Chondrocyte (in vitro differentiated cells): ENCODE measurements around the gene GARIN5A. TPM values are rescaled to one million over a fixed set of nuclear protein-coding genes. Genes with fewer than 3 reads are reported as not detected.

Source experiments
- DNase-seq: peaks from one replicate; pipeline ENCODE4 v3.0.0; 2021; ENCODE audit warnings: mixed read lengths, low spot score
- H3K27ac Mint-ChIP-seq: one replicate; pipeline ENCODE4 v1.8.0; 2021; ENCODE audit warnings: mild to moderate bottlenecking, moderate library complexity, mixed read lengths; ENCODE audit not compliant: unreplicated experiment
- H3K27me3 Mint-ChIP-seq: 2 replicates; pipeline ENCODE4 v1.8.0; 2021; ENCODE audit warnings: low read depth, mixed read lengths
- H3K36me3 Mint-ChIP-seq: 2 replicates; pipeline ENCODE4 v1.8.0; 2021; ENCODE audit warnings: low read depth, mixed read lengths
- H3K4me1 Mint-ChIP-seq: 2 replicates; pipeline ENCODE4 v1.8.0; 2021; ENCODE audit warnings: low read depth, mild to moderate bottlenecking, mixed read lengths
- H3K4me3 Mint-ChIP-seq: one replicate; pipeline ENCODE4 v1.8.0; 2021; ENCODE audit warnings: mild to moderate bottlenecking, moderate library complexity, mixed read lengths; ENCODE audit not compliant: unreplicated experiment
- H3K9me3 Mint-ChIP-seq: 2 replicates; pipeline ENCODE4 v1.8.0; 2021; ENCODE audit warnings: low read depth, mixed read lengths
- total RNA-seq: library from RNA; stranded (reverse); gene quantifications from 3 replicates; pipeline ENCODE4 v1.2.1, GENCODE V29; 2021
- TF ChIP-seq, protein P1 (sequence below): fragments of 200-600 bp; sonication (generic); IDR thresholded peaks from 2 replicates; pipeline ENCODE4 v1.5.0; 2021; ENCODE audit warnings: antibody characterized with exemption, mild to moderate bottlenecking, moderate library complexity

The GARIN5A gene
- total RNA-seq, 1 donor from 2014 or later: 1.9 TPM

DNA sequence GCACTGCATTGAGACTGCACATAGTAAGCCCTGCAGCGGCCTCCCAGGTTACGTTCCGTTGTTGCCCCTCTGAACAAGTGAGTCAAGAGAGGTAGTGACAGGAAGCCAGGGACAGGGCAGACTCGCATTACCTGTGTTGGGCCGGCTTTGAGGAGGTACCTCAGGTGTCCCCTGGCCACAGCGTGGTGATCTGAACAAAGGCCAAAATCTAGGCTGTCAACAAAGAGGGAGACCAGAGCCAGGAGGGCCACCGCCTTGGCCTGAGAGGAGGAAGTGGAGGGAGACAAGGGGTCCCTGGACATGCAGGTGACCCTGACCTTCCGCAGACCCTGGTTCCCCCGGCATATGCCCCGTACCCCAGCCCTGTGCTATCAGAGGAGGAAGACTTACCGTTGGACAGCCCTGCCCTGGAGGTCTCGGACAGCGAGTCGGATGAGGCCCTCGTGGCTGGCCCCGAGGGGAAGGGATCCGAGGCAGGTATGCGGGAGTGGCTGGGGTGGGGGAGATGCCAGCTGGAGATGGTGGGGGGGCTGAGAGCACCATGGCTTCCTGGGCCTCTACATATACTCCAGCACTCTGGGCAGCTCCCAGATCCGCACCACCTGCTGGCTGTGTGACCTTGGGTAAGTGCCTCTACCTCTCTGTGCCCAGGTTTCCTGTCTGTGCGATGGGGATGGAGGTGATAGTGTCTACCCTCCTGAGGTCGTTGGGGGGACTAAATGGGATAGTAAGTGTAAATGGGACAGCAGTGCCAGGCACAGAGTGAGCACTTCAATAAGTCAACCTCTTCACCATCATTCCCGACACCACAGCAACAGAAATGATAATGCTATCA is 53.2 kb downstream of the GARIN5A start:
- Mint-ChIP-seq H3K4me1 (peaks cover 4% of the 10 kb centered on the region), H3K4me3 (no peak overlapping the region), H3K27me3 (peaks cover 14% of the 10 kb centered on the region), H3K36me3 (no peaks in the 10 kb centered on the region), H3K9me3 (no peaks in the 10 kb centered on the region), H3K27ac (no peak overlapping the region)
- no peak for DNase-seq
- TF ChIP-seq, protein P1, sequence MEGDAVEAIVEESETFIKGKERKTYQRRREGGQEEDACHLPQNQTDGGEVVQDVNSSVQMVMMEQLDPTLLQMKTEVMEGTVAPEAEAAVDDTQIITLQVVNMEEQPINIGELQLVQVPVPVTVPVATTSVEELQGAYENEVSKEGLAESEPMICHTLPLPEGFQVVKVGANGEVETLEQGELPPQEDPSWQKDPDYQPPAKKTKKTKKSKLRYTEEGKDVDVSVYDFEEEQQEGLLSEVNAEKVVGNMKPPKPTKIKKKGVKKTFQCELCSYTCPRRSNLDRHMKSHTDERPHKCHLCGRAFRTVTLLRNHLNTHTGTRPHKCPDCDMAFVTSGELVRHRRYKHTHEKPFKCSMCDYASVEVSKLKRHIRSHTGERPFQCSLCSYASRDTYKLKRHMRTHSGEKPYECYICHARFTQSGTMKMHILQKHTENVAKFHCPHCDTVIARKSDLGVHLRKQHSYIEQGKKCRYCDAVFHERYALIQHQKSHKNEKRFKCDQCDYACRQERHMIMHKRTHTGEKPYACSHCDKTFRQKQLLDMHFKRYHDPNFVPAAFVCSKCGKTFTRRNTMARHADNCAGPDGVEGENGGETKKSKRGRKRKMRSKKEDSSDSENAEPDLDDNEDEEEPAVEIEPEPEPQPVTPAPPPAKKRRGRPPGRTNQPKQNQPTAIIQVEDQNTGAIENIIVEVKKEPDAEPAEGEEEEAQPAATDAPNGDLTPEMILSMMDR: no peak

DNA sequence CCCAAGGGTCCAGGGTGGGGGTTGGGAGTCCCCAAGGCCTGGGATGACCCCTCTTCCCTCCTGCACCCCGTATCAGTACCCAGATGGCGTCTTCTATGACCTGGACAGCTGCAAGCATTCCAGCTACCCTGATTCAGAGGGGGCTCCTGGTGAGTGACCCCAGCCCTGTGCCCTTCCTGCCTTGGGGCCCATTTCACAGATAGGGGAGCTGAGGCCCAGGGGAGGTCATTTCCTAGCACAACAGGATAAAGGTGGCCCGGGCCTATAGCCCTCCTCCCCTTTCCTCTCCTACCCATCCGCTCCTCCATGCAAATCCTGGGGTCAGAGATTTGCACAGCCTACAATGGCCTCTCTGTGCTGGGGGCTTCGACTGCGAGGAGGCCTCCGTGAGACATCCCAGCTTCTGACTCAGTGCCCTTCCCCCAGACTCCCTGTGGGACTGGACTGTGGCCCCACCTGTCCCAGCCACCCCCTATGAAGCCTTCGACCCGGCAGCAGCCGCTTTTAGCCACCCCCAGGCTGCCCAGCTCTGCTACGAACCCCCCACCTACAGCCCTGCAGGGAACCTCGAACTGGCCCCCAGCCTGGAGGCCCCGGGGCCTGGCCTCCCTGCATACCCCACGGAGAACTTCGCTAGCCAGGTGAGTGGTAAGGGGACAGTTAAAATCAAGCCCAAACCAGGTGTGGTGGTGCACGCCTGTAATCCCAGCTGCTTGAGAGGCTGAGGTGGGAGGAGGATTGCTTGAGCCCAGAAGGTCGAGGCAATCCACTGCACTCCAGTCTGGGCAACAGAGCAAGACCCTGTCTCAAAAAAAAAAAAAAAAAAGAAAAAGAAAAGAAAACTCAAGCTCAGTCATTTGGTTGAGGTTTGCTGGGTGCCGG is 54.0 kb downstream of the GARIN5A start:
- DNase-seq: no peak
- TF ChIP-seq, protein P1: no peak
- no peaks in the 10 kb centered on the region for H3K36me3 Mint-ChIP-seq
- peaks cover 4% of the 10 kb centered on the region for H3K4me1 Mint-ChIP-seq
- H3K9me3 Mint-ChIP-seq: no peaks in the 10 kb centered on the region
- no peak overlapping the region for H3K27ac Mint-ChIP-seq
- H3K4me3 Mint-ChIP-seq: no peak overlapping the region
- peaks cover 16% of the 10 kb centered on the region for H3K27me3 Mint-ChIP-seq

DNA sequence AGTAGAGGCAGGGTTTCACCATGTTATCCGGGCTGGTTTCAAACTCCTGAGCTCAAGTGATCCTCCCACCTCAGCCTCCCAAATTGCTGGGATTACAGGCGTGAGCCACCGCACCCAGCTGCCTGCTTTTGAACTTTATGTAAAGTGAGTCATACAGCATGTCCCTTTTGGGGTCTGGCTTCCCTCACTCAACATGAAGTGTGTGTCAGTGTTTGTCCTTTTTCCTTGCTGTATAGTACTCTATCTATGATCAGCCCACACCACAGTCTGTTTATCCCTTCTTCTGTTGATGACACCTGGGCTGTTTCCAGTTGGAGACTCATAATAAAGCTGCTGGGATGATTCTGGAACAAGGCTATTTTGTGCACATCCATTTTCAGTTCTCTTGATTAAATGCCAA is 55.8 kb downstream of the GARIN5A start:
- Mint-ChIP-seq H3K9me3 (no peaks in the 10 kb centered on the region), H3K4me3 (no peak overlapping the region), H3K36me3 (no peaks in the 10 kb centered on the region), H3K4me1 (peaks cover 4% of the 10 kb centered on the region), H3K27me3 (peaks cover 16% of the 10 kb centered on the region), H3K27ac (no peak overlapping the region)
- TF ChIP-seq, protein P1: no peak
- no peak for DNase-seq

DNA sequence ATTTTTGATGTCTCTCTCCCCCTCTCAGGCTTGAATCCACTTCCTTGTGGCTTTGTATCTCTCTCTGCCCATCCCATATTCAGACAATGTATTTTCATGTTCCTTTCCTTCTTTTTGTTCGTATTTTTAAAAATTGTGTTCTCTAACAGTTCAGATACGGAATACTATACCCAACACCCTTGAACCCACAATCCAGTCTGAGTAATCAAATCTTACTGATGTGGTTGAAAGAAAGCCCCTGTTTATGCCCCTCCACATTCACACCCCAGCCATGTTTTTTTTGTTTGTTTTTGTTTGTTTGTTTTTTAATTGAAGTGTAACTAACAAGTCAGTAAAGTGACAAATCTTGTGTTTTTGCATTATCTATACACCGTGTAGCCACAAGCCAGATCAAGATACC is 56.5 kb downstream of the GARIN5A start:
- Mint-ChIP-seq H3K36me3 (no peaks in the 10 kb centered on the region), H3K9me3 (no peaks in the 10 kb centered on the region), H3K27ac (no peak overlapping the region), H3K4me3 (no peak overlapping the region), H3K27me3 (peaks cover 16% of the 10 kb centered on the region), H3K4me1 (peaks cover 4% of the 10 kb centered on the region)
- TF ChIP-seq, protein P1: no peak
- no peak for DNase-seq

DNA sequence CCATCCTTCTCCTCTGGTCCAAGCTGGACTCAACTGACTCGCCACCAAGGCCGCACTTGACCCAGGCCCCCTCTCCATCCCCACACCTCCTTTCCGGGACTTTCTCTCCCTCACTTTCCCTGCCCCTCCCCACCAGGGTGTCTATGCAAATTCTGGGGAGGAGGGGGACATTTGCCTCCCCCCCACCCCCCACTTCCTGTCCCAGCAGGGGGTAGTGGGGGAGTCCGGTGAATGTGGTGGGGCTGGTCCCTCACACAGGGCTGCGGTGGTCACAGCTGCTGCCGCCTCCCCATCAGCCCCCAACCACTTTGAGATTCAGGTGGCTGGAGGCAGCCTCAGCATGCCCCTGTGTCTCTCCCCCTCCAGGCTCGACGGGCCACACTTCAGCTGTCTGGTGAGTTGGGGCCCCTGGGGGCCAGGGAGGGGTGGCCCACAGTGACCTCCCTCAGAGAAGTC is 57.0 kb downstream of the GARIN5A start:
- DNase-seq: no peak
- H3K36me3 Mint-ChIP-seq: no peaks in the 10 kb centered on the region
- H3K4me3 Mint-ChIP-seq: no peak overlapping the region
- no peaks in the 10 kb centered on the region for H3K9me3 Mint-ChIP-seq
- no peak overlapping the region for H3K27ac Mint-ChIP-seq
- peaks cover 4% of the 10 kb centered on the region for H3K4me1 Mint-ChIP-seq
- TF ChIP-seq, protein P1: no peak
- H3K27me3 Mint-ChIP-seq: peaks cover 16% of the 10 kb centered on the region
